Measurements from ENCODE around the gene CACNA1G.
A peak's percentile ranks its signal among the peaks of the same experiment; 100 is the strongest.

GRCh38 chr17:50620858-50621257, 60.3 kb downstream of the CACNA1G start:
- no peak for TF ChIP-seq IRF1 (CRISPR knock-in tag; IDR thresholded peaks at IDR 0.05)
- TF ChIP-seq CTCF (IDR thresholded peaks at IDR 0.05) = peak; percentile 63; the same call in 1 of the 2 replicates
- no peak for TF ChIP-seq OVOL2 (CRISPR knock-in tag; IDR thresholded peaks at IDR 0.05; ENCODE audit: borderline replicate concordance)
- no peak for TF ChIP-seq STAT6 (CRISPR knock-in tag; conservative IDR thresholded peaks at IDR 0.05; ENCODE audit: low read depth)
- no peak for TF ChIP-seq RELA (CRISPR knock-in tag; IDR thresholded peaks at IDR 0.05; ENCODE audit: borderline replicate concordance)
- no peak for TF ChIP-seq AR (CRISPR knock-in tag; IDR thresholded peaks at IDR 0.05)
- TF ChIP-seq IRF2 (CRISPR knock-in tag; IDR thresholded peaks at IDR 0.05; ENCODE audit: borderline replicate concordance, low read depth) = no peak
- no peak for TF ChIP-seq TCF7 (CRISPR knock-in tag; IDR thresholded peaks at IDR 0.05; ENCODE audit: low read depth)
- no peak for TF ChIP-seq ZMAT4 (CRISPR knock-in tag; IDR thresholded peaks at IDR 0.05)
- peak; percentile 6; the same call in 1 of the 2 replicates for TF ChIP-seq USF2 (CRISPR knock-in tag; IDR thresholded peaks at IDR 0.05)
